Stimulated activated CD4-positive, alpha-beta T cell treated with anti-CD3 and anti-CD28 coated beads, Interleukin-2, amount 100 ng/mL, for 48 hours (primary cell): ENCODE data around the gene ARMC6.
A peak's percentile ranks its signal among the peaks of the same experiment; 100 is the strongest.

Source experiments
- DNase-seq, 2 donors: peaks; one replicate each; pipeline ENCODE4 v3.0.0-alpha.2; 2020

The ARMC6 gene

DNA sequence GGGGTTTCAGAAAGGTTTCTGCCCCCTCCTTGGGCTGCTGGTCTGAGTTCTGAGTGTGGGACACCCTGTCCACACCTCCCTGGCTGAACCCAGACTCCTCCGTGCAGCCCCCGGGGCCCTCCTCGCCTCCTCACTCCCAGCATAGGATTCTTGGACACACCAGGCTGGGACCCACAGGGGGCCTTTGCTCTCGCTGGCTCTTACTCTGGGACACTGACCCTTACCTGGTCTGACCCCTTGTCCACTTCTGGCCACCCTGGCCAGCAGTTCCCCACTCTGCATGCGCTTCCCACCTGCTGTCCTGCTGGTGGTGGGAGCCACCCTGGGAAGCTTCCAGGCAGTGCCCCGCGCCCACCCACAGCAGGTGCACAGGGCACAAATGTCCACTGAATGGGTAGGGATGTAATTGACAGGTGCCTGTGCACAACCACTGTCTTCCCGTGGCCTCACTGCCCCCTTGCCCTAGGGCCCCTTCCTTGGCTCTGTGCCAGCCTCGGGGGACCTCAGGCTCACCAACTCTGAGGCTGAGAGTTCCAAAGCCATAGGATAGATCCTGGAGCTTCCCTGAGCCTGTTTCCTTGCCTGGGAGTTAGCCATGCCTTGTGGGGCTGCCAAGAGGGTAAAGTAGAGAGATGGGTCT lies 23.4 kb downstream of the ARMC6 start:
- no peak for DNase-seq

GRCh38 chr19:19057317-19057716 lies 23.9 kb downstream of the ARMC6 start:
- no peak for DNase-seq

DNA sequence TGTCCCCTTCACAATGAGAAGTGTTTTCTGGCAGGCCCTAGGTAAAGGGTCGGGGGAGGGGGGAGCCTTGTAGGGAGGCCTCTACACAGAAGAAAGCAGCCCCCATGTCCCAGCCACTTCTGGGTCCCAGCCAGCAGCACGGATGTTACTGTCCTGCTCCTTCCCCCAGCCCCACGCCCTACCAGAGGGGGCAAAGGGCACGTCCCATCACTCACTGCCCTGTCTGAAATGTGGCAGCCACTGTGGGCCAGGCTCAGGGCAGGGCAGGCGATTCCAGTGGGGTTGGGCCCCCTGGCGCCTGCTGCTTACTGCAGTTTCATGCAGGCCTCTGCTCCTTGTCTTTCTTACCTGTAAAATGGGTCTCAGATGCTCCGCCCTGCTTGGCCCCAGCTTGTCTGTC lies 24.3 kb downstream of the ARMC6 start:
- no peak for DNase-seq

- DNase-seq, result no peak
These were observed 25.8 kb downstream of the ARMC6 start for GRCh38 chr19:19059018-19059836.

GRCh38 chr19:19059837-19060611 lies 26.6 kb downstream of the ARMC6 start:
- no peak for DNase-seq

DNA sequence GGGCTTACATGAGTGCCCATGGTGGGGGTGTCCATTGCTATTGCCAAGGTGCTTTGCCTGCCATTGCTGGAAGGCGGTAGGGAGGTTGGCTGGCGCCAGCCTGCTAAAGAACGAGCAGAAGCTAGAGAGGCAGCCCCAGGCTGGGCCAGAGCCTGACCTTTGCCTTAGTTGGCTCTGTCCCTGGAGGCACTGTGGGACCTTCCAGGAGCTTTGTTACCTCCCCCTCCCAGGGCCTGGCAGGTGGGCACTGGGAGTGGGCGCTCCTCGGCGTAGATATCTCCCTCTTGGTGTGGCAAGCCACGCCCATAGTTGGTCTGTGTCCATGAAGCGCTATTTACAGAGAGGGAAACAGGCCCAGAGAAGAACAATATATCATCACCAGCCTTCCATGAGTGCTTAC lies 28.1 kb downstream of the ARMC6 start:
- no peak for DNase-seq

DNA sequence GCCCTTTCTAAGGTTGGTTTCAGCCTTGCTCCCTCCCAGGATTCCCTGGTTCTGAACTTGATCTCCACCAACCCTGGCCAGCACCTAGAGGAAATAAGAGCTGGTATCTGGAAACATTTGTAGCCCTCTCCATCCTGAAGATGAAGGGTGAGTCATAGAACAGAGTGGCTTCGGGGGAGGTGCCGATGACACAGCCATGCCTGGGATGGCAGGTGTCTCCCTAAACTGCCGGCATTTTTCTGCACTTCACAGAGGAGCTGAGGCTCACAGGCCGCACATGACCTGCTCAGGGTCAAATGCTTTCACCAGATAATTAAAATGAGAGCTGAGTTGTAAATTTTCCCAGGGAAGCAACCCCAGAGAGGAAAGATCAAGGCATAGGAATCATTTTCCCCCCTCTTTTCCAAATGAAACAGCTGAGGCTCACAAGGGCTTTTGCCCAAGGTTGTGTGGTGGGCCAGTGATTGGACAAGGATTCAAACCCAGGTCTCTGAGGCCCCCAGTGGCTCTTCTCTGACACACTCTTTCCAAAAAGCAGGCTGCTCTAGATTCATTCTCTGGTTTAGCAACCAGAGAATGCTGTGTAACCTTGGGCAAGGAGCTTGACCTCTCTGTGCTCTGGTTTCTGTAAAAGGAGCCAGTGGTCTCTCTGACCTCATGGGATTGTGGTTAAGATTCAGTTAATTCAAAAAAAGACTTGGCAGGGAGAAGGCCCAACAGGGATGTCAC lies 29.2 kb downstream of the ARMC6 start:
- DNase-seq, result peak in 1 of 2 donors; percentile 11

DNA sequence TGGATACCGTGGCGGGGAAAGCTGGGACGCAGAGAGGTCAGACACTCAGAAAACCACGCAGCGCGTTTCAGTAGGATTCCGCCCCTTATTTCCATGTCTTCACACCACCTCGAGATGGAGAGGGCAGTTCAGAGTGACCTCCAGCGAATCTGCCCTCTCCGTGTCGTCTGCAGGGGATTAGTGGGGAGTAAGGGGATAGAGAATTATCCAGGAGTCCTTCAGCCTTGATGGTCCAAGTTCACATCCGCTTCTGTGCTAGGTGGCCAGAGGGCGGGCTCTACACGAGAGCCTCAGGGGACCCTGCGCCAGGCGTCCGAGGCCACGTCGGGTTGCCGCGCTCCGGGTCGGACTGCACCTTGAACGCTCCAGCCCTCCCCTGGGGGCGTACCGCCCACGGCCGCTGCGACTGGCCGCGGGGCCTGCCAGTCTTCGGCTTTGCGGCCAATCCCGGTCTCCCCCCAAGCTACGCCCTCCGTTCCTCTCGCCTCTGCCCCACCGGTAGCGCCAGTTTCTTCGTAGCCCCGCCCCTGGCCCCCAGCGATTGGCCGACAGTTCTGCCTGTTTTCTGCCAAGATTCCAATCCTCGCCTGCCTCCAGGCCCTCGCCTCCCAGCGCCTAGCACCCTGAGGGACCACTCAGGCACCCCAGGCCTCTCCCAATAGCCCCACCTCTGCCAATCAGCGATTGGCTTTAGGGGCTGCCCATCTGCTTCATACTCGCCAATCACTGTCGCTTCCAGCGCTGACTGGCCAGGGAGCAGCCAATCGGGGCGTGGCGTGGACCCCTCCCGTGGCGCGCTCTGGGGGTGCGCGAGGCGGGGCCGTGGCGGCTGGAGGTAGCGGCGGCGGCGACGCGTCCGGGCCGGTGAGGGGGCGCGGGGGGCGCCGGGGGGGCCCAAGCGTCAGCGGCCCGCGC lies 30.0 kb downstream of the ARMC6 start, which contains the start of gene SLC25A42:
Gene SLC25A42, plus strand, starts transcription at position 812 of the 915 bp plus-strand sequence. CDS start 32,131 bp downstream, outside the sequence.
- peak; percentile 95 to 98 for DNase-seq

GRCh38 chr19:19064098-19064722 lies 30.8 kb downstream of the ARMC6 start:
- DNase-seq, result peak in 1 of 2 donors; percentile 7

DNA sequence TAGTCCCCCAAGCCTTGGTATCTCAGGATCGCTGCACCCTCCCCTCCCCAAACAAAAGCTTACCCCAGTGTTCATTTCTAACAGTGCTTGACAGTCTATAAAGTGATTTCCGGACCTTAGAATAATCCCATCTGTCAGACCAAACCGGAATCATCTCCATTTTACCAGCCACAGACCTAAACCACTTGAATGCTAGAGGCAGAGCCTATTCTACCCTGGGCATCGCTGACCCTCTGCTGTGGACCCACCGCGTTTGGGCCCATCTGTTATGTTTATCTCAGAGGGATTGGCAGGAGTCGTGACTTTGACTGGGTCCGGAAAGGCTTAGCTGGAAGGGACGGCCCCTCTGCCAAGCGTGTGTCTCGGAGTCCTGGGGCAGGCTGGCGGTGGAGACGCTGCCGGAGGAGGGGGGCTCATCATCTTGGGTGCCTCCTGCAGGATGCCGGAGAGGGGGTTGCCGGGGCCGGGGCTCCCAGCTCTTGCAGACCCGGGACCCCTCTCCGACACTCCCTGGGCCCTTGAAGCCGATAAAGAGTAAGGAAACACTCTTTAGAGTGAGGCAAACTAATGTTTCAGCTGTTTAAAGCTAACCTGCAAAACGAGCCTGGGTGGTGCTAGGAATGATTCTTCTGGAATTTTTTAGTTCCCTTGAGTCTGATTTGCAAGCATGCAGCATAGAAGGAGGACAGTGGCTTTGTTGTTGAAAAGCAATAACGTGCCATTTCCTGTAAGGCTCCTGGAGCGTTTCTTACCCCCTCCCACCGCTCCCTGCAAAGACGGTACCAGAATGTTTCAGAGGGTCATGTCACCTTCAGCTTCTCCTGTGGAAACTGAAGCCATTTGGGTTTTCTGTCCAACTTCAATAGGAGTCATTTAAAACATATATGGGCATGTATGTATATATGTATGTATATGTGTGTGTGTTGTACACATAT lies 31.7 kb downstream of the ARMC6 start:
- DNase-seq, result peak; percentile 13 to 24

- DNase-seq, result no peak
These were observed 34.1 kb downstream of the ARMC6 start for GRCh38 chr19:19067276-19068072.

- DNase-seq, result no peak
These were observed 35.6 kb downstream of the ARMC6 start for GRCh38 chr19:19068659-19069654.

- DNase-seq, result no peak
These were observed 38.5 kb downstream of the ARMC6 start for GRCh38 chr19:19071897-19072296.

DNA sequence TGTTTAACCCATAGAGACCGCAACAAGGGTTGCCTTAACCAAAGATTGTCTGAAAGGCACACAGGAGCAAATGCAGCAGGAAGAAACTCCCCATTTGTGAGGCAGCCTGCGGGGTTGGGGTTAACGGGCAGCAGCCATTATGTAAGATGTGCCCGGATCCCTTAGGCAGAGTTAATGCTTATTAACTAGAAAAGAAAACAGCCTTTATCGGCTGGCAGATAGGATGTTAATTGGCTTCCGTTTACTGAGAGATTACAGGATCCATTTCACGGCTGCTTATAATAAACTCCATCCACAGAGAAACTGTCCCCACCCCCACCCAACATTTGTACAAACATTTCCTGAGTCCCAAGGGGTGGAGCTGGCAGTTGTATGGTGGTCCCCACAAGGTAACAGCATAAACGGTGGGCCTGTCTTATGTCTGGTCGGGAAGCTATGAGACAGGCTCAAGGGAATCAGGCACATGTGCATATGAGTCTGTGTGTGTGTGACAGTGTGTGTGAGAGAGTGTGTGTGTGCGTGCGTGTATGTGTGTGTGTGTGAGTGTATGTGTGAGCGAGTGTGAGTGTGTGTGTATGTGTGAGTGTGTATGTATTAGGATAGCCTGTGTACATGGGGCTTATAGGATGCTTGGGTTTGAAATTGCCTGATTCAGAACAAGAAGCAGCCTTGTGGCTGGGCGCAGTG lies 40.9 kb downstream of the ARMC6 start:
- no peak for DNase-seq

DNA sequence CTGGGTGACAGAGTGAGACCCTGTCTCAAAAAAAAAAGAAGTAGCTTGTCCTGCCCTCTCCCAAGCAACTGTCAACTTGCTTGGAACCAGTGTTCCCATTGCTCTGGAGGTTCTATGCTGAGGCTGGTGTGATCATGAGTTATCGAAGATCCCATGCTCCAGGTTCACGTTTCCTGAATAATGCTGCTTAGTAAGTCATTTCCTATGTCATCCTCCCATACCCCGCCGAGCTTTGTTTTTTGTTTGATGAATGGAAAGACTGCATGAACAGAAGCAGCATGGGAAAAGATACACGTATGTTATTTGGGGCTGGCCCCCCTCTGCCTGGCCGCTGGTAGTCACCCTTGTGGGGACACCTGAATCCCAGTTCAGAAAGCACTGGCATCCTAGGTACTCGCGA lies 41.7 kb downstream of the ARMC6 start:
- no peak for DNase-seq

GRCh38 chr19:19076476-19076875 lies 43.1 kb downstream of the ARMC6 start:
- no peak for DNase-seq

GRCh38 chr19:19077103-19077502 lies 43.7 kb downstream of the ARMC6 start:
- no peak for DNase-seq
